GM23338 (cell line): Measurements from ENCODE around the gene ATP13A2.

Experiments
- CREB1 ChIP-seq: fragments of 250-450 bp; sonication (Bioruptor Pico); IDR thresholded peaks from 2 replicates; pipeline ENCODE4 v1.5.0; 2020; ENCODE audit warnings: low read depth, mild to moderate bottlenecking, moderate library complexity
- ETS1 ChIP-seq: IDR thresholded peaks from 2 replicates; pipeline ENCODE4 v1.6.1; 2016; ENCODE audit warnings: antibody characterized with exemption
- EZH2 ChIP-seq: fragments of 200-600 bp; sonication (generic); IDR thresholded peaks from one replicate; pipeline ENCODE4 v1.8.0; 2017; ENCODE audit warnings: antibody characterized with exemption, mild to moderate bottlenecking, low read depth; ENCODE audit not compliant: unreplicated experiment
- EZH2phosphoT487 ChIP-seq: fragments of 200-600 bp; sonication (generic); IDR thresholded peaks from one replicate; pipeline ENCODE4 v1.8.1; 2018; ENCODE audit warnings: antibody characterized with exemption; ENCODE audit not compliant: unreplicated experiment
- JUNB ChIP-seq: IDR thresholded peaks from one replicate; pipeline ENCODE4 v1.6.1; 2016; ENCODE audit warnings: antibody characterized with exemption; ENCODE audit not compliant: unreplicated experiment
- NANOG ChIP-seq: IDR thresholded peaks from 2 replicates; pipeline ENCODE4 v1.6.1; 2016; ENCODE audit warnings: antibody characterized with exemption, borderline replicate concordance
- POLR2AphosphoS5 ChIP-seq: IDR thresholded peaks from 2 replicates; pipeline ENCODE4 v1.6.1; 2016; ENCODE audit warnings: antibody characterized with exemption, low read depth
- STAT1 ChIP-seq: IDR thresholded peaks from one replicate; pipeline ENCODE4 v1.6.1; 2016; ENCODE audit warnings: antibody characterized with exemption; ENCODE audit not compliant: unreplicated experiment
- ZNF114 ChIP-seq: fragments of 250-450 bp; sonication (Bioruptor Pico); IDR thresholded peaks from 2 replicates; pipeline ENCODE4 v1.5.0; 2020; ENCODE audit warnings: mild to moderate bottlenecking, moderate library complexity
- ZNF331 ChIP-seq: fragments of 250-450 bp; sonication (Bioruptor Pico); IDR thresholded peaks from 2 replicates; pipeline ENCODE4 v1.5.0; 2020; ENCODE audit warnings: low read depth, mild to moderate bottlenecking, moderate library complexity
- ZNF462 ChIP-seq: fragments of 250-450 bp; sonication (Bioruptor Pico); IDR thresholded peaks from 2 replicates; pipeline ENCODE4 v1.5.0; 2020; ENCODE audit warnings: mild to moderate bottlenecking, moderate library complexity
- TF ChIP-seq, protein P1 (sequence below), 2 experiments: fragments of 200-600 bp in 1 of 2; sonication (generic) in 1 of 2; conservative IDR thresholded peaks; 2 replicates each; pipeline versions ENCODE4 v1.5.1 to v1.6.1; 2016 to 2017; ENCODE audit warnings: antibody characterized with exemption in 2 of 2, low read depth in 2 of 2, mild to moderate bottlenecking in 2 of 2, moderate library complexity in 1 of 2
- TF ChIP-seq, protein P2 (sequence below): IDR thresholded peaks from one replicate; pipeline ENCODE4 v1.6.1; 2018; ENCODE audit warnings: antibody characterized with exemption; ENCODE audit not compliant: unreplicated experiment

- TF ChIP-seq, protein P1, sequence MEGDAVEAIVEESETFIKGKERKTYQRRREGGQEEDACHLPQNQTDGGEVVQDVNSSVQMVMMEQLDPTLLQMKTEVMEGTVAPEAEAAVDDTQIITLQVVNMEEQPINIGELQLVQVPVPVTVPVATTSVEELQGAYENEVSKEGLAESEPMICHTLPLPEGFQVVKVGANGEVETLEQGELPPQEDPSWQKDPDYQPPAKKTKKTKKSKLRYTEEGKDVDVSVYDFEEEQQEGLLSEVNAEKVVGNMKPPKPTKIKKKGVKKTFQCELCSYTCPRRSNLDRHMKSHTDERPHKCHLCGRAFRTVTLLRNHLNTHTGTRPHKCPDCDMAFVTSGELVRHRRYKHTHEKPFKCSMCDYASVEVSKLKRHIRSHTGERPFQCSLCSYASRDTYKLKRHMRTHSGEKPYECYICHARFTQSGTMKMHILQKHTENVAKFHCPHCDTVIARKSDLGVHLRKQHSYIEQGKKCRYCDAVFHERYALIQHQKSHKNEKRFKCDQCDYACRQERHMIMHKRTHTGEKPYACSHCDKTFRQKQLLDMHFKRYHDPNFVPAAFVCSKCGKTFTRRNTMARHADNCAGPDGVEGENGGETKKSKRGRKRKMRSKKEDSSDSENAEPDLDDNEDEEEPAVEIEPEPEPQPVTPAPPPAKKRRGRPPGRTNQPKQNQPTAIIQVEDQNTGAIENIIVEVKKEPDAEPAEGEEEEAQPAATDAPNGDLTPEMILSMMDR (conservative IDR thresholded peaks at IDR 0.05; ENCODE audit: low read depth in 2 of 2), result no peak
- TF ChIP-seq POLR2AphosphoS5, result no peak
- no peak for TF ChIP-seq EZH2
- TF ChIP-seq, protein P2, sequence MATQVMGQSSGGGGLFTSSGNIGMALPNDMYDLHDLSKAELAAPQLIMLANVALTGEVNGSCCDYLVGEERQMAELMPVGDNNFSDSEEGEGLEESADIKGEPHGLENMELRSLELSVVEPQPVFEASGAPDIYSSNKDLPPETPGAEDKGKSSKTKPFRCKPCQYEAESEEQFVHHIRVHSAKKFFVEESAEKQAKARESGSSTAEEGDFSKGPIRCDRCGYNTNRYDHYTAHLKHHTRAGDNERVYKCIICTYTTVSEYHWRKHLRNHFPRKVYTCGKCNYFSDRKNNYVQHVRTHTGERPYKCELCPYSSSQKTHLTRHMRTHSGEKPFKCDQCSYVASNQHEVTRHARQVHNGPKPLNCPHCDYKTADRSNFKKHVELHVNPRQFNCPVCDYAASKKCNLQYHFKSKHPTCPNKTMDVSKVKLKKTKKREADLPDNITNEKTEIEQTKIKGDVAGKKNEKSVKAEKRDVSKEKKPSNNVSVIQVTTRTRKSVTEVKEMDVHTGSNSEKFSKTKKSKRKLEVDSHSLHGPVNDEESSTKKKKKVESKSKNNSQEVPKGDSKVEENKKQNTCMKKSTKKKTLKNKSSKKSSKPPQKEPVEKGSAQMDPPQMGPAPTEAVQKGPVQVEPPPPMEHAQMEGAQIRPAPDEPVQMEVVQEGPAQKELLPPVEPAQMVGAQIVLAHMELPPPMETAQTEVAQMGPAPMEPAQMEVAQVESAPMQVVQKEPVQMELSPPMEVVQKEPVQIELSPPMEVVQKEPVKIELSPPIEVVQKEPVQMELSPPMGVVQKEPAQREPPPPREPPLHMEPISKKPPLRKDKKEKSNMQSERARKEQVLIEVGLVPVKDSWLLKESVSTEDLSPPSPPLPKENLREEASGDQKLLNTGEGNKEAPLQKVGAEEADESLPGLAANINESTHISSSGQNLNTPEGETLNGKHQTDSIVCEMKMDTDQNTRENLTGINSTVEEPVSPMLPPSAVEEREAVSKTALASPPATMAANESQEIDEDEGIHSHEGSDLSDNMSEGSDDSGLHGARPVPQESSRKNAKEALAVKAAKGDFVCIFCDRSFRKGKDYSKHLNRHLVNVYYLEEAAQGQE, result no peak
- no peak for TF ChIP-seq ZNF114
- no peak for TF ChIP-seq NANOG
- no peak for TF ChIP-seq CREB1 (CRISPR knock-in tag)
- TF ChIP-seq ZNF331 (CRISPR knock-in tag), result no peak
- TF ChIP-seq EZH2phosphoT487, result no peak
- TF ChIP-seq ETS1, result no peak
- TF ChIP-seq JUNB, result no peak
- no peak for TF ChIP-seq ZNF462 (CRISPR knock-in tag)
- TF ChIP-seq STAT1, result no peak
Measured at GRCh38 chr1:17014671-17015567, 3.2 kb upstream of the ATP13A2 start.
